GM21367 (cell line): ENCODE measurements around the gene YJEFN3.

Experiments
- ATAC-seq: cut with Tn5 transposase; IDR thresholded peaks from one replicate; pipeline ENCODE4 v1.9.1; 2021; ENCODE audit not compliant: unreplicated experiment

The YJEFN3 gene

DNA sequence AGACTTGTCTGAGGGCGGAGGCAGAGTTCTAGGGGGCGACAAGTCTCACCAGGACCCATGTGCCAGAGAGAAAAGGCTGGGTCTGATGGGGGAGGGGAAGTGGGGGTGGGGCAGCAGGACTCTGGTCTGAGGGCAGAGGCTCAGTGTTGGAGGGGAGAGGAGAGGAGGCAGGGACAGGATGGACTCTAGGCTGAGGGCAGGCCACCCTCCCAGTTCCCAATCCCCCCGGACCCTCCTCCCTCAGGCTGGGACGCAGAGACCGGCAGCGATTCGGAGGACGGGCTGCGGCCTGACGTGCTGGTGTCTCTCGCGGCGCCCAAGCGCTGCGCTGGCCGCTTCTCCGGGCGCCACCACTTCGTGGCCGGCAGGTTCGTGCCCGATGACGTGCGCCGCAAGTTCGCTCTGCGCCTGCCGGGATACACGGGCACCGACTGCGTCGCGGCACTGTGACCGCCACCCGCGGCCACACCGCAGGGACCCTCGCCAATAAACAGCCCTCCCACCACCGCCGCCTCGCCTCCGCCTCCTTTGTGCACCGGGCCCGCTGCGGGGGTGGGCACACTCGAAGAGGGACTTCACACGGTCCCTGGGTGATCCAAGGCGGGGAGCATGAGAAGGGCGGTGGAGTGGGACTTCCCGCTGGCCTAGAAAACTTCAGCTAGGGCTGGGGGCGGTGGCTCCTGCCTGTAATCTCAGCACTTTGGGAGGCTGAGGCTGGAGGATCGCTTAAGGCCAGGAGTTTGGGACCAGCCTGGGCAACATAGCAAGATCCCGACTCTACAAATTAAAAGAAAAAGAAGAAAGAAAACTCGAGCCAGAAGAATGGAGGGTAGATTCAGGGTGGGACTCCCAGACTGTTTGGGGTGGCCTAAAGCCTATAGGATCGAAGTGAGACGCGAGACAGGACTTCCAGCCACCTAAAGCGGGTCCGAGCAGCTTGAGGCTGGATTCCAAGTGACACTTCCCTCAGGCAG is 8.7 kb downstream of the YJEFN3 start:
- no peak for ATAC-seq

DNA sequence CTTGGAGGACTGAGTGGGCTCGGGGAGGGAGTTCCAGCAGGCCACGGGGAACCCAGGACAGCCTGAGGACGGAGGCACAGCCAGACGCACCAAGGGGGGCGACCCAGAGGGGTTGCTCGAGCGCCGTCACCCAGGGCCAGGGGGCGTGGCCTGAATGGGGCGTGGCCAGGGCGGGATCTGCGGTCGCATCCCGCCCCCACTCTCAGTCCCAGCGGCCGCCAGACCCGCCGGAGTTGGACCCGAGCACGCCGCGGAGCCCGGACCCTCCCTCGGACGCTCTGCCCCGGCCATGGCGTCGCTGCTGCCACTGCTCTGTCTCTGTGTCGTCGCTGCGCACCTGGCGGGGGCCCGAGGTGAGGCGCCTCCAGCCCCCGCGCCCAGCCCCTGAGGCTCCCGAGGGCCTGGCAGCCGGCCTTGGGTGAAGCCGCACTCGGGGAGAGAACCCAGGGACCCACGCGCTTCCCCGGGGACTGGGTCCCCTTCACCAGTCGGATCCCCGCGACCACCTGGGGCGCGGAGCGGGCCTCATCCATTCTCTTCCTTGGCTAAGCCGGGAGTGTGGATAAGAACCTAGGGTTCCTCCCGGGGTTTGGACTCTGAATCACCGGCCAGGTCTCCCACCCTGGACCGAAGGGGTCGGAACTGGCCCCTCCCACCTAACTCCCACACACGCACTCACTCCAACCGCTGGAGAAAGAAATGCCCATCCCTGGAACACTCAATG is 9.5 kb downstream of the YJEFN3 start, which contains the start of gene CILP2:
CILP2 (plus strand) TSS at position 205 of the 724 bp plus-strand sequence; CDS start at position 290, 85 bp downstream.
- ATAC-seq, result no peak

DNA sequence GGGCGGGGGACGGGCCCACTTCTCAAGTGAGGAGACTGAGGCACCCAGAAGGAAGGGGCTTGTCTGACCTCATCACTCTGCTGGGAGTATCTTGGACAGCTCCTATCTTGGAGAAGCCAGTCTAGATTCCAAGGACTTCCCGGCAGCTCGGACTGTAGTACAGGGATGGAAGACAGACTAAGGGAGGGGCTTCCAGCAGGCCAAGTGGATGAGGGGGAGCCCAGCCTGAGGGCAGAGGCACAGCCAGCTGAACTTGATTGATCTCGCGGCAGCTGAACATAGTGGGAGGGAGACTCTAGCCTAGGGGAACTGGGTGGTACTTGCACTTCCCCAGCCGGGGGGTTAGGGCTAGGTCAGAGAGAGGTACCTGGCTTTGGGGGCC is 10.1 kb downstream of the YJEFN3 start:
- no peak for ATAC-seq

DNA sequence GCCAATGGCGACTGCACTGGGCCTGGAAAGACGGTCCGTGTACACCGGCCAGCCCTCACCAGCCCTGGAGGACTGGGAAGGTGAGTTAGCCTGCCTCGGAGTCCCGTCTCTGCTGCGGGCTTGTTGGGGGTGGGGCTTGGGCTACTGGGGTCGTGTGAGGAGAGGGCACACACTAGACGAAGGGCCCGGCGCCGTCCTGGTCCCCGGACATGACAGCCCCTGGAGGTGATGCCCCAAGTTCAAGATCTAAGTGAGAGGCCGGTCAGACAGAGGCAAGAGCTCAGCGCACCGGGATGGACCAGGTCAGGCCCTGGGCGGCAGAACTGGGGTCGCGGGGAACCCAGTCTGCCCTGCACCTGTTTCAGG is 11.0 kb downstream of the YJEFN3 start:
- ATAC-seq, result no peak

DNA sequence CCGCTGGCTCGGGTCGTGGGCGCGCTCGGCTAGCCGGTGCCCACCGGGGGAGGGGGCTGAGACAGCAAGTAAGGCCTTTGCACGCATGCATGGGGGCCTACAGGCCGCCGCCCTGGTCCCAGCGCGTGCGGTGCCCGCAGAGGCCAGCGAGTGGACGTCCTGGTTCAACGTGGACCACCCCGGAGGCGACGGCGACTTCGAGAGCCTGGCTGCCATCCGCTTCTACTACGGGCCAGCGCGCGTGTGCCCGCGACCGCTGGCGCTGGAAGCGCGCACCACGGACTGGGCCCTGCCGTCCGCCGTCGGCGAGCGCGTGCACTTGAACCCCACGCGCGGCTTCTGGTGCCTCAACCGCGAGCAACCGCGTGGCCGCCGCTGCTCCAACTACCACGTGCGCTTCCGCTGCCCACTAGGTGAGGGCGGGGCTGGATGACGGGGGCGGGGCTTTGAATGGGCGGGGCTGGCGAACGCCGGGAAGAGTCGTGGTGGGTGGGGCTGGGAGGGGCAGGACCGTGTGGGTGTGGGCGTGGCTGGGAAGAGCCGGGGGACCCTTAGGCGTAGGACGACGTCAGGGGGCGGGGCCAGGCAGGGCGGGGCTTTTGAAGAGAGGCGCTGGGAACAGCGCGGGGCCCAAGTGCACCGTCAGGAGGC is 11.5 kb downstream of the YJEFN3 start:
- no peak for ATAC-seq

DNA sequence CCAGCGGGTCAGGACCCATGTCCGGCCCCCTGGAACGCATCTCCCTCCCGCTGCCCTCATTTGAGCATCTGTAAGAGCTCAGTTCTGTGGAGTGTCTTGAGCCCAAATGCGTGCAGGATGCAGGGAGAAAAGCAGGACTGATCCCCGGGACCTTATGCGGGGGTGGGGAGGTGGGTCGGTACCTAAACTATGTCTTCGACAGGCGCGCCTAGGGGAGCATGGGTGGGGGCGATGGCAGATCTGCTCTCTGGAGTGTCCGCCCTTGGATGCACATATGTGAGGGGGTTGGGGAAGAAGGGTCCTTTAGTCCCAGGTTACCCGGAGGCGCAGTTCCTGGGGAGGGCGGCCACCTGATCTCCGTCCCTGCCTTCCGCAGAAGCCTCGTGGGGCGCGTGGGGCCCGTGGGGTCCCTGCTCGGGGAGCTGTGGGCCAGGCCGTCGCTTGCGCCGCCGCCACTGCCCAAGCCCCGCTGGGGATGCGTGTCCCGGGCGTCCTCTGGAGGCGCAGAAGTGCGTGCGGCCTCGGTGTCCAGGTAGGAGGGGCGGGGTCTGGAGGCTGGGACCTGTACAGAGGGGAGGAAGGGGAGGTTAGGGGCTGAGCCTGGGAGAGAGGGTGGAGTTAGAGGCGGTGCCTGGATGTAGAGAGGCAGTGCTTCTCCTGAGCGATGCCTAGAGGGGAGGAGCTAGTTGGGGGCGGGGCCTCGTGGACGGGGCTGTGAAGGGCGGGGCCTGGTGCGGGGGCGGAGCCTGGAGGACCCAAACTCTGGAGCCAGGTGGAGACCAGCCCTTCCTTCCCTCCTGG is 12.2 kb downstream of the YJEFN3 start:
- ATAC-seq, result no peak

DNA sequence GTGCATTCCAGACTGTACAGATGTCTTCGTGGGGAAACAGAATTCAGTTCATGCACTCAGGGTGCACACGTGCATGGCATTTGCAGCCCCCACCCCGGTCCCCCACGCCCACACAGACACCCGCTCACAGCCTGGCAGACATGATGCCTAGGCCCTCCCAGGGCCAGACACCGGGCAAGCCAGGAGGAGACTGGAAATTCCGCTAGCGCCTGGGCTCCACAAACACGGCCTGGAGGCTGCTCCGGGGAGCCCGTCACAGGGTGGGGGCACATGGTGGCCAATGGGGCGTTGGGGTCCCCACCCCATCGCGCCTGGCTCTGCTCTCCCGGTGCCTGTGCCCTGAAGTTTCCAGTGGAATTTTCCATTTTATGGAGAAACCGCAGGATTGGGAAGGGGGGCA is 12.9 kb downstream of the YJEFN3 start:
- ATAC-seq, result no peak

DNA sequence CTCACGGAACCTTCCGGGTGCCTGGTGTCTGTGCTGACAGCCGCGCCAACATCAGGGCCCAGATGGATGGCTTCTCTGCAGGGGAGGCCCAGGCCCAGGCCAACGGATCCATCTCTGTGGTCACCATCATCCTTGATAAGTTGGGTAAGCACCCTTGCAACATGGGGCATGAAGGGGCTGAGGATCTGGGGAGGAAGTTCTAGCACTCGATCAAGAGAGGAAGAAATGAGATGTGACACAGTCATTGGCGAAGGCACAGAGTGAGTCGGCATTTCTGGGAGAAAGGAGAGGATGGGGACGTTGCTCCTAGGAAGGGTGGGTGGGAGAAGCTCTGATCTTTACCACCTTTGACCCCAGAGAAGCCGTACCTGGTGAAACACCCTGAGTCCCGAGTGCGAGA is 13.8 kb downstream of the YJEFN3 start:
- ATAC-seq, result no peak

DNA sequence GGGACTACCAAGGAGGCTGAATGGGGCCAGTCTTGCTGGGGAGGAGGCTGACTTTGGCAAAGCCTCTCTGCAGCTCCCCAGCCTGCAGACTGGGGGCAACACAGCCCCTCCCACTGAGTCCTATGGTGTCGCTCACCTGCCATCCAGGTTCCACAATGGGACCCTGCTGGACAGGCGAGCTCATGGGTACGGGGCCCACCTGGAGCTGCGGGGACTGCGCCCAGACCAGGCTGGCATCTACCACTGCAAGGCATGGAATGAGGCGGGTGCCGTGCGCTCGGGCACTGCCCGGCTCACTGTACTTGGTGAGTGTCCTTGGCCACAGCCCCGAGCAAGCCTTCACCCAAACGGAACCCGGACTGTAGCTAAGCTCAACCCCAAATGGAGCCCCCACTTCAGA is 14.4 kb downstream of the YJEFN3 start:
- no peak for ATAC-seq

DNA sequence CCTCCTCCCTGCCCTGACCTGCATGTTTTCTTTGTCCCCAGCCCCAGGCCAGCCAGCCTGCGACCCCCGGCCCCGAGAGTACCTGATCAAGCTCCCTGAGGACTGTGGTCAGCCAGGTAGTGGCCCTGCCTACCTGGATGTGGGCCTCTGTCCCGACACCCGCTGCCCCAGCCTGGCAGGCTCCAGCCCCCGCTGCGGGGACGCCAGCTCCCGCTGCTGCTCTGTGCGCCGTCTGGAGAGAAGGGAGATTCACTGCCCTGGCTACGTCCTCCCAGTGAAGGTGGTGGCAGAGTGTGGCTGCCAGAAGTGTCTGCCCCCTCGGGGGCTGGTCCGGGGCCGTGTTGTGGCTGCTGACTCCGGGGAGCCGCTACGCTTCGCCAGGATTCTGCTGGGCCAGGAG is 14.9 kb downstream of the YJEFN3 start:
- no peak for ATAC-seq

DNA sequence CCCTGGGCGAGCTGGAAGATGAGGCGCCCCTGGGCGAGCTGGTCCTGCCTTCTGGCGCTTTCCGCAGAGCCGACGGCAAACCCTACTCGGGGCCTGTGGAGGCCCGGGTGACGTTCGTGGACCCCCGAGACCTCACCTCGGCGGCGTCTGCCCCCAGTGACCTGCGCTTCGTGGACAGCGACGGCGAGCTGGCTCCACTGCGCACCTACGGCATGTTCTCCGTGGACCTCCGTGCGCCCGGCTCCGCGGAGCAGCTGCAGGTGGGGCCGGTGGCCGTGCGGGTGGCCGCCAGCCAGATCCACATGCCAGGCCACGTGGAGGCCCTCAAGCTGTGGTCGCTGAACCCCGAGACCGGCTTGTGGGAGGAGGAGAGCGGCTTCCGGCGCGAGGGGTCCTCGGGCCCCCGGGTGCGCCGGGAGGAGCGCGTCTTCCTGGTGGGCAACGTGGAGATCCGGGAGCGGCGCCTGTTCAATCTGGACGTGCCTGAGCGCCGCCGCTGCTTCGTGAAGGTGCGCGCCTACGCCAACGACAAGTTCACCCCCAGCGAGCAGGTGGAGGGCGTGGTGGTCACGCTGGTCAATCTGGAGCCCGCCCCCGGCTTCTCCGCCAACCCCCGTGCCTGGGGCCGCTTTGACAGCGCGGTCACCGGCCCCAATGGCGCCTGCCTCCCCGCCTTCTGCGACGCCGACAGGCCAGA is 15.7 kb downstream of the YJEFN3 start:
- no peak for ATAC-seq

DNA sequence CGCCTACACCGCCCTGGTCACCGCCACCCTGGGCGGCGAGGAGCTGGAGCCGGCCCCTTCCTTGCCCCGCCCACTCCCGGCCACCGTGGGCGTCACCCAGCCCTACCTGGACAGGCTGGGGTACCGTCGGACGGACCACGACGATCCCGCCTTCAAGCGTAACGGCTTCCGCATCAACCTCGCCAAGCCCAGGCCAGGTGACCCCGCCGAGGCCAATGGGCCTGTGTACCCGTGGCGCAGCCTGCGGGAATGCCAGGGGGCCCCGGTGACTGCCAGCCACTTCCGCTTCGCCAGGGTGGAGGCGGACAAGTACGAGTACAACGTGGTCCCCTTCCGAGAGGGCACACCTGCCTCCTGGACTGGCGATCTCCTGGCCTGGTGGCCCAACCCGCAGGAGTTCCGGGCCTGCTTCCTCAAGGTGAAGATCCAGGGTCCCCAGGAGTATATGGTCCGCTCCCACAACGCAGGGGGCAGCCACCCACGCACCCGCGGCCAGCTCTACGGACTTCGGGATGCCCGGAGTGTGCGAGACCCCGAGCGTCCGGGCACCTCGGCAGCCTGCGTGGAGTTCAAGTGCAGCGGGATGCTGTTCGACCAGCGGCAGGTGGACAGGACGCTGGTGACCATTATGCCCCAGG is 16.4 kb downstream of the YJEFN3 start:
- ATAC-seq, result no peak

DNA sequence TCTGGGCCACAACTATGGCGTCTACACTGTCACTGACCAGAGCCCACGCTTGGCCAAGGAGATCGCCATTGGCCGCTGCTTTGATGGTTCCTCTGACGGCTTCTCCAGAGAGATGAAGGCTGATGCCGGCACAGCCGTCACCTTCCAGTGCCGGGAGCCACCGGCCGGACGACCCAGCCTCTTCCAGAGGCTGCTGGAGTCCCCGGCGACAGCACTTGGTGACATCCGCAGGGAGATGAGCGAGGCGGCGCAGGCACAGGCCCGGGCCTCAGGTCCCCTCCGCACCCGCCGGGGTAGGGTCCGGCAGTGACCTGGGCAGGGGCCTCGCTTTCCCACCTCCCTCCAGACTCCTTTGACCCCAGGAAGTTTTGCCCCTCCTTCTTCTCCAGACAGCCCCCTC is 17.0 kb downstream of the YJEFN3 start:
- no peak for ATAC-seq

DNA sequence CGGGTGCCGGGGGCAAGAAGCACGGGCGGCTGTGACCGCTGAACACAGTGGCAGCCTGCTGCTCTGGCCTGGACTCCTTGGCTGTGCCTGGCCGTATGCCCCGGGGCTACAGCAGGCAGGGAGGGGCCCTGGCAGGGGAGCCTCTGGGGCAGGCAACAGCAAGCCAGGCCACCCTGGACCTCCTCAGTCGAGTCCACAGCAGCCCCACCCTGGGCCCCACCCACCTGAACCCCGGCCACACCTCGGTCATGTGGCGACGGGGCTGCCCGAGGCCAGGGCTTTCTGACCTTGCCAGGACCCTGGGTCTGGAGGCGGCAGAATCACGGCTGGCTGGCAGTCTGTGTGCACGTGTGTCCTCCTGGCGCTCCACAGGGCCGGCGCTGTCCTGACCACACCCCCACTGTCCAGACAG is 18.0 kb downstream of the YJEFN3 start:
- ATAC-seq, result no peak

DNA sequence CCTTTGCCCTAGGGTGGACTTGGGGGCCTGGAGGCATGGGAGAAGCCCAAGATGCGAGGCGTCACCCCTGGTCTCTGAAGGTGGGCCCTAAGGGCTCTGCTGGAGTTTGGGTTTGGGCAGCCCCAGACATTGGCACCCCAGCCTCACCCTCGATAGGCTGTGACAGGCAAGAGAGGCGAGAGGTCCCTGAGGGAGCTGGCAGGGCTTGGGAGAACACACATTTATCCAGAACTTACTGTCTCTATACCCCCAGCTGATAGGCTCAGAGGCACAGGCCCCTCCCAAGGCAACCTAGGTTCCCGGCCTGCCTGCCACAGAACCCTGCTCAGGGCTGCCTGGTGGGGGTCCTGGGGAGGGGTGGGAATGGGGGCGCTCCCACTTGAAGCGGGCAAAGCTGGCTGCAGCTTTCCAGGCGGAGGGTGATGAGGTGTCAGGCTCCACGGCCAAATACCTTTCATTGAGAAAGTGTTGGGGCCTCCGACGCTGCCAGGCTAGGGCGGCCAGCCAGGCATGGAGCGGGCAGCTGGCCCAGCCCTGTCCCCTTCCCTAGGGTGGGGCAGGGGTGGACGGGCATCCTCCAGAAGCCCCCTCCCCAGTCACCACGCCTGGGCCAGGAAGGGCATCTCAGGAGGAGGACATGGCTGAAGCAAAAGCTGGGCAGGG is 19.1 kb downstream of the YJEFN3 start:
- no peak for ATAC-seq

DNA sequence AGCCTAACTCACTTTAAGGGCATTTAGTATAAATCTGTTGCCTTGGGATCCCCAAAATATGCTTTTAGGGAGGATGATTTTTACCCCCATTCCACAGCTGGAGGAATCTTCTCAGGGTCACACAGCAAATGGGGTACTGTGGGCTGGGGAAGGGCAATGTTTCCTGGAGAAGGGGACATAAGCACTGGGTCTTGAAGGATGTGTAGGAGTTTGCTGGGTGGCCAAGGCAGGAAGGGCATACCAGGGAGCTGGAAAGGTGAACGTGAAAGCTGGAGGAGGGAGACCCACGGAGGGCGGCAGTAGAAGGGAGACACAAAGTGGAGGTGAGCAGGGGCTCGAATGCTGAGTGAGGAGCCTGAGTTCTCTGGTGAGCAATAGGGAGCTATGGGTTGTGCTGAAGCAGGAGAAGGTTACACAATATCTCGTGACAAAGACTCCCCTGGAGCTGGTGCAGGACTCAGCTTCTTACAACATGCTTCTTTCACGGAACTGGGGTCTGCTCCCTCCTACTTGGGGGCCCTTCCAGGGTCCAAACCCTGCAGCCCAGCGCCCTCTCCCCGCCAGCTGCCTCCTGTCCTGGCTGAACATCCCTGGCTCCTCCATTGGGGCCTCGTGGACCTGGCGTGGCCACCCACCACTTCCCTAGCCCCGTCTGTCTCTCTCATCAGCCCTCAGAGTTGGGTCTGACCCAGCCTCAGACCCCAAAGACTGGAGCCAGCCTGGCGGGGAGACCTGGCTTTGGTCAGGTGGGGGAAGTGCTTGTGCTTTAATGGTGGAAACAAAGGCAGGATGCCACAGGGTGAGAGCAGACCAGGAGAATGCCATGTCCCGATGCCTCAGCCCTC is 20.4 kb downstream of the YJEFN3 start:
- no peak for ATAC-seq

DNA sequence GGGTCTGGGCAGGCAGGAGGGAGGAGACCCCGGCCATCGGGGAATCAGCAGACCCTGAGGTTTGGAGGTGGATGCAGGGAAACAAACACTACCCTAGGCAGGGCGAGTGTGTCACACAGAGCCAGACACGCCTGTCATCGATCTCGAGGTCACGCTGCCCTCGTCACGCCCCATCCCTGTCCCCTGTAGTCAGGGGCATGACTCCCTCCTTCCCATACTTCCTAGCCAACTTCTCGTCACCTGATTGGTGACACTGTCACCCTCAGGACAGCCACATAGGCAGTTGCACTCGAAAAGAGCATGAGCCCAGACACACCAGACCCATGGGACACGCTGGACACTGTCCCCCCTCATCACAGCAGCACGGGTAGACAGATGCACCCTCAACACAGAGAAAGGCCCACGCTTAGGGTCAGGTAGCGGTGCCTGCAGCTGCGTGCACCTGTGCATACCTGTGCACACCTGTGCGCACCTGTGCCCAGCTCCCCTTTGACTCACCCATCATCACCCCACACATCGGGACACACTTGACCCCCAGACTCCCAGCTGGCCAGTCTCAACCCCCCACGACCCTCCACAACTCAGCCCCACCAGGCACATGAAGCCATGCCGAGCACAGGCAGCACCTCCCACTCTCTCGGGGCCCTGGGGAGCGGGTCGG is 21.2 kb downstream of the YJEFN3 start:
- ATAC-seq, result no peak

DNA sequence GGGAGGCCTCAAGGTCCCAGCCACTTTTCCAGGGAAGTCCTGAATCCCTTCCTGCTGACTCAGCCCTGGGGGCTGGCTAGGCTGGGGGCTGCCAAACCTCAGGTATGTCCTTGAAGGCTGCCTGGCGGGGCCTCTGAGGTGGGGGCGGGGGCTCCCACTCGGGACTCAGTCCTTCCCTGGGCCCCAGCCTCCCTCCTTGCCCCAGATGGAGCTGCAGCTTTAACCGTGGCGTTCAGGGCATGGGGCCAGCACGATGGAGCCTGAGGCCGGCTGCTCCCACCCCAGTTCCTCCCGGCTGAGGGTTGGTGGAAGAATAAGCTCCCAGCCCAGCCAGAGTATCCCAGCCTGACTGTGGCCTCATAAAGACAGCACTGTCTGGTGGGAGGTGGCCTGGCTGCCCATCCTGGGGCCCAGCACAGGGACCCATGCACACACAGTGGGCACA is 21.8 kb downstream of the YJEFN3 start:
- ATAC-seq, result no peak
